Activated CD4-positive, alpha-beta memory T cell treated with anti-CD3 and anti-CD28 coated beads for 36 hours (primary cell): ENCODE data around the gene KLHL12. TPM values are rescaled to one million over a fixed set of nuclear protein-coding genes. Genes with fewer than 3 reads are reported as not detected.

Source experiments
- CTCF ChIA-PET: fragments of 350-600 bp; sonication (Branson Sonifier 250); formaldehyde crosslinking; loops from one replicate; lab custom pipeline; 2021; ENCODE audit warnings: antibody characterized with exemption, inconsistent platforms; lab: Charles Lee
- POLR2A ChIA-PET: fragments of 350-600 bp; sonication (Branson Sonifier 250); formaldehyde crosslinking; loops from one replicate; lab custom pipeline; 2021; ENCODE audit warnings: antibody characterized with exemption; lab: Charles Lee
- DNase-seq: peaks from one replicate; pipeline ENCODE4 v3.0.0-alpha.2; 2020
- H3K27ac Mint-ChIP-seq: one replicate; pipeline ENCODE4 v1.8.0; 2021; ENCODE audit warnings: mixed read lengths
- H3K27me3 Mint-ChIP-seq: one replicate; pipeline ENCODE4 v1.8.0; 2021; ENCODE audit warnings: mixed read lengths
- H3K36me3 Mint-ChIP-seq: one replicate; pipeline ENCODE4 v1.8.0; 2021; ENCODE audit warnings: mixed read lengths
- H3K4me1 Mint-ChIP-seq: one replicate; pipeline ENCODE4 v1.8.0; 2021; ENCODE audit warnings: low read depth, mixed read lengths
- H3K4me3 Mint-ChIP-seq: one replicate; pipeline ENCODE4 v1.8.0; 2021; ENCODE audit warnings: mild to moderate bottlenecking, mixed read lengths
- H3K9me3 Mint-ChIP-seq: one replicate; pipeline ENCODE4 v1.8.0; 2021; ENCODE audit warnings: mixed read lengths
- intact Hi-C: fragments of 100-400 bp; cut with micrococcal nuclease; formaldehyde crosslinking; loops from one replicate; pipeline ENCODE4 v1.15.1; 2023
- total RNA-seq, 2 experiments: library from RNA; stranded (reverse); gene quantifications; one replicate each; pipeline ENCODE4 v1.2.3, GENCODE V29; 2021

Gene KLHL12
- total RNA-seq, 2 experiments from 2014 or later: 35.5 to 38.3 TPM

- ChIA-PET CTCF (no interaction called here), POLR2A (no interaction called here)
- Mint-ChIP-seq H3K4me3 (no peak overlapping the region), H3K9me3 (no peaks in the 10 kb centered on the region), H3K36me3 (peaks cover 8% of the 10 kb centered on the region), H3K27ac (no peak overlapping the region), H3K4me1 (peaks cover 29% of the 10 kb centered on the region), H3K27me3 (no peaks in the 10 kb centered on the region)
- no peak for DNase-seq
- intact Hi-C loops: no loop called here
These were observed 34.3 kb upstream of the KLHL12 start for GRCh38 chr1:202961220-202961880.

- no peaks in the 10 kb centered on the region for H3K9me3 Mint-ChIP-seq
- ChIA-PET CTCF (interaction anchor here (0.9 kb wide), 1 partner anchor 32 kb away, joined by 3 read pairs; the partner anchor contains the start of gene KLHL12), POLR2A (no interaction called here)
- H3K27me3 Mint-ChIP-seq: no peaks in the 10 kb centered on the region
- peak overlapping the region; percentile 76 for H3K4me3 Mint-ChIP-seq
- intact Hi-C loops: loop anchor here (1.0 to 5.0 kb wide), 3 partner anchors 10 to 693 kb away; partner anchors contain the start of gene KLHL12
- peaks cover 37% of the 10 kb centered on the region for H3K4me1 Mint-ChIP-seq
- no peak for DNase-seq
- H3K36me3 Mint-ChIP-seq: peaks cover 7% of the 10 kb centered on the region
- H3K27ac Mint-ChIP-seq: no peak overlapping the region
These were observed 32.2 kb upstream of the KLHL12 start for GRCh38 chr1:202959276-202959620.

- DNase-seq: peak; percentile 26
- H3K9me3 Mint-ChIP-seq: no peaks in the 10 kb centered on the region
- H3K4me3 Mint-ChIP-seq: peak overlapping the region; percentile 76
- intact Hi-C loops: loop anchor here (1.0 to 5.0 kb wide), 3 partner anchors 11 to 694 kb away; partner anchors contain the start of gene KLHL12
- no peaks in the 10 kb centered on the region for H3K27me3 Mint-ChIP-seq
- peaks cover 41% of the 10 kb centered on the region for H3K4me1 Mint-ChIP-seq
- ChIA-PET POLR2A (no interaction called here), CTCF (interaction anchor here (0.9 kb wide), 1 partner anchor 31 kb away, joined by 3 read pairs; the partner anchor contains the start of gene KLHL12)
- peaks cover 6% of the 10 kb centered on the region for H3K36me3 Mint-ChIP-seq
- H3K27ac Mint-ChIP-seq: peak overlapping the region; percentile 50
These were observed 31.7 kb upstream of the KLHL12 start for GRCh38 chr1:202958544-202959275.

GRCh38 chr1:202957733-202958543, 30.9 kb upstream of the KLHL12 start, which contains the start of gene ADIPOR1:
Gene ADIPOR1 (minus strand): TSS chr1:202958312. CDS start chr1:202951070, 7,242 bp downstream.
- intact Hi-C loops: loop anchor here (2.0 to 5.0 kb wide), 2 partner anchors 31 to 694 kb away; partner anchors contain the start of gene KLHL12
- H3K27ac Mint-ChIP-seq: peak within 1 kb of the TSS; percentile 64
- peaks cover 6% of the 10 kb centered on the region for H3K36me3 Mint-ChIP-seq
- DNase-seq: peak; percentile 96
- ChIA-PET CTCF (no interaction called here), POLR2A (no interaction called here)
- H3K4me1 Mint-ChIP-seq: peaks cover 46% of the 10 kb centered on the region
- peak within 1 kb of the TSS; percentile 81 for H3K4me3 Mint-ChIP-seq
- no peaks in the 10 kb centered on the region for H3K27me3 Mint-ChIP-seq
- no peaks in the 10 kb centered on the region for H3K9me3 Mint-ChIP-seq

GRCh38 chr1:202956969-202957368, 29.9 kb upstream of the KLHL12 start:
- Mint-ChIP-seq H3K9me3 (no peaks in the 10 kb centered on the region), H3K36me3 (peaks cover 6% of the 10 kb centered on the region), H3K4me1 (peaks cover 54% of the 10 kb centered on the region), H3K27me3 (no peaks in the 10 kb centered on the region), H3K4me3 (peak overlapping the region; percentile 81), H3K27ac (peak overlapping the region; percentile 64)
- no peak for DNase-seq
- ChIA-PET POLR2A (no interaction called here), CTCF (no interaction called here)
- intact Hi-C loops: loop anchor here (5.0 kb wide), 1 partner anchor 695 kb away; no protein-coding TSS in a partner anchor

DNA sequence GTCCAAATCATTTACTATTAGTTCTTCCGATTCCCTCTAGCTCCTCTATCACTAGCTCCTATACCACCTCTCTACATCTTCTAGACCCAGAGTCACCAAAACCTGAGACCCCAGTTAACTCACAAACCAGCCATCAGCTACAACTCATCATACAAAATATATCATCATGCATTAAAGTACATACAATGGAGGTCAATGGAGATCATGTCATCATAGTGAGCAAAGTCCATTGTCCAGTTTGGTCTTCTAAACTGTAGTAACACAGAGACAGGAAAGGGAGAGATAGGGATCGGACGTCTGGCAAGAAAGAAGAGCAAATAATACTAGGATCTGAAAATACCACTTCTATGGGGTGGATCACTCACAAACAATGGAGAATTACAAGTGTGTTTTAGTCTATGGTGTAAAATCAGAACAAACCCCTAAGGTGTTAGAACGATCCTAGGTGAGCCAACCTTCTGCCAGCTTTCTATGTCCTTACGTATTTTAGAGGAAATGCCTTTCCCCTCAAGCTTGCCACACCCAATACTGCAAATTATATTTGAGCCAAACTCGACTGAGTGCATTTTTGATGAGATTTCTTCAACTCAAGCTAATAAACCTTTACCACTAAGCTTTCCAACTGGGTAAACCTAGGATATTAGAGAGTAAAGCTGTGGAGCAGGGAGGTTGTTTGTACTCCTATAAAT, 27.2 kb upstream of the KLHL12 start:
- Mint-ChIP-seq H3K27me3 (no peaks in the 10 kb centered on the region), H3K27ac (no peak overlapping the region), H3K36me3 (peaks cover 10% of the 10 kb centered on the region), H3K4me1 (peaks cover 62% of the 10 kb centered on the region), H3K9me3 (no peaks in the 10 kb centered on the region), H3K4me3 (no peak overlapping the region)
- intact Hi-C loops: loop anchor here (2.0 kb wide), 1 partner anchor 15 kb away; no protein-coding TSS in a partner anchor
- POLR2A ChIA-PET: no interaction called here
- DNase-seq: no peak
- CTCF ChIA-PET: interaction anchor here (0.6 to 1.0 kb wide), 3 partner anchors 45 to 494 kb away, joined by 3 to 4 read pairs (median 4); no protein-coding TSS in a partner anchor

GRCh38 chr1:202953392-202953791, 26.4 kb upstream of the KLHL12 start:
- Mint-ChIP-seq H3K27me3 (no peaks in the 10 kb centered on the region), H3K36me3 (peaks cover 9% of the 10 kb centered on the region), H3K4me1 (peaks cover 56% of the 10 kb centered on the region), H3K9me3 (no peaks in the 10 kb centered on the region), H3K27ac (no peak overlapping the region), H3K4me3 (no peak overlapping the region)
- ChIA-PET POLR2A (no interaction called here), CTCF (interaction anchor here (0.6 to 1.6 kb wide), 3 partner anchors 46 to 493 kb away, joined by 3 to 4 read pairs (median 4); no protein-coding TSS in a partner anchor)
- intact Hi-C loops: no loop called here
- no peak for DNase-seq

DNA sequence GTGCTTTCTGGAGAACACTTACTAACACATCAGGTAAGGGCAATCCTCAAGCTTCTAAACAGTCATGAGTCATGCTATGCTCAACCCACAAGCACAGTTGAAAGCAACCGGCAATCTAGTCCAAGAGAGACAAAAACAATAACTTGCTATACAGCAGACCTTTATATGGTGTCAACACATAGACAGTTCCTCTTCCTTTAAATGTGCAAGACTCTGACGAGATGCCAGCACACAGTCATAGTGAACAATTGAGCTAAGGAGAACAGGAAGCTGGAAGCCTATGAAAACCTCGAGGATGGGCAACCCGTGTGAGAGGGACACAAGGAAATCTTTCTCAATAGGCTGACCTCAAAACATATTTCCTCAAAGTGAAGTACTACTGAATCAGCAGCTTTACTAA, 25.8 kb upstream of the KLHL12 start:
- ChIA-PET POLR2A (no interaction called here), CTCF (interaction anchor here (0.9 to 1.6 kb wide), 2 partner anchors 45 to 86 kb away, joined by 3 to 4 read pairs; no protein-coding TSS in a partner anchor)
- H3K27me3 Mint-ChIP-seq: no peaks in the 10 kb centered on the region
- H3K36me3 Mint-ChIP-seq: peaks cover 13% of the 10 kb centered on the region
- no peaks in the 10 kb centered on the region for H3K9me3 Mint-ChIP-seq
- no peak for DNase-seq
- intact Hi-C loops: no loop called here
- H3K4me3 Mint-ChIP-seq: no peak overlapping the region
- peak overlapping the region; percentile 10 for H3K27ac Mint-ChIP-seq
- H3K4me1 Mint-ChIP-seq: peaks cover 56% of the 10 kb centered on the region

DNA sequence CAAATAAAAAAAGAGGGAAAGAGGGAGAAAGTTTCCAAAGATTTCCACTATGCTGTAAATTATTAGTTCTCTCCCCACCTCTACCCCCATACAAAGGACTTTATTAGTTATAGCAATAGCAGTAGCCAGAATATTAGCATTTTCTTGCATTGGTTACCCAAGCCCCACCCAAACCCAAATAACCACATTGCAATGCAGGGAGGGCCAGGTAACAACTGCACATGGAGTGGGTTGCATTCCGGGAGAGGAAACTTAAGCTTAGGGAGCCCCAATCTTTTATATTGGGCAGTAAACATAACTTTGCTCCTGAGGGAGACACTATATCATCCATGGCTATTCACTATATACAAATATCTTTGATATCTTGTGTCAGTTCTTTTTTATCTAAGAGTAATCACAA, 25.1 kb upstream of the KLHL12 start:
- H3K27ac Mint-ChIP-seq: no peak overlapping the region

DNA sequence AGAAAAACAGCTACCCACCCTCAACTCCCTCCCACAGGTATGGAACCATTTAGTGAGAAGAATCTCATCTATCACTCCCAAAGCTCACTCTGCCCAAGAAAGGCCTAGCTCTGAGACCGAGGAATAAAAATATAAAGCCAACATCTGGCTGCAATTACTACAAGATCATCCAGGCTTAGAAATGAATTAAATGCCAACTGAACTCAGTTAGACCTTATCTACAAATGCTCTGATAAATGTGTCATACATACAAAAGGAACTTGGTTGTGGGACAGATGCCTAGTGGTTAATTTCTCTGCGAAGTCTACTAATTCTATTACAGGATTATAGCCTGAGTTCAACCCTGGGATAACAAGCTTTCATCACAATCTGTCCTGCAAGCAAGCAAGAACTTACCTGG, 24.4 kb upstream of the KLHL12 start:
- POLR2A ChIA-PET: interaction anchor here (1.9 kb wide), 1 partner anchor 24 kb away, joined by 5 read pairs; the partner anchor contains the start of gene KLHL12
- intact Hi-C loops: no loop called here
- peaks cover 15% of the 10 kb centered on the region for H3K36me3 Mint-ChIP-seq

More for the DNA sequence above, 25.1 kb upstream of the KLHL12 start:
- Mint-ChIP-seq H3K4me1 (peaks cover 52% of the 10 kb centered on the region), H3K36me3 (peaks cover 16% of the 10 kb centered on the region), H3K9me3 (no peaks in the 10 kb centered on the region), H3K27me3 (no peaks in the 10 kb centered on the region), H3K4me3 (no peak overlapping the region)
- intact Hi-C loops: no loop called here
- DNase-seq: no peak
- POLR2A ChIA-PET: interaction anchor here (1.9 kb wide), 1 partner anchor 25 kb away, joined by 5 read pairs; the partner anchor contains the start of gene KLHL12
- CTCF ChIA-PET: interaction anchor here (1.6 kb wide), 1 partner anchor 87 kb away, joined by 4 read pairs; no protein-coding TSS in a partner anchor

GRCh38 chr1:202945483-202945882, 18.4 kb upstream of the KLHL12 start:
- Mint-ChIP-seq H3K27ac (no peak overlapping the region), H3K27me3 (no peaks in the 10 kb centered on the region), H3K4me3 (no peak overlapping the region), H3K4me1 (no peaks in the 10 kb centered on the region), H3K36me3 (peaks cover 48% of the 10 kb centered on the region), H3K9me3 (no peaks in the 10 kb centered on the region)
- intact Hi-C loops: no loop called here
- CTCF ChIA-PET: interaction anchor here (0.7 to 1.3 kb wide), 2 partner anchors 54 to 544 kb away, joined by 3 to 4 read pairs; no protein-coding TSS in a partner anchor
- POLR2A ChIA-PET: no interaction called here
- DNase-seq: no peak

More for the DNA sequence above, 24.4 kb upstream of the KLHL12 start:
- Mint-ChIP-seq H3K9me3 (no peaks in the 10 kb centered on the region), H3K4me3 (no peak overlapping the region), H3K27me3 (no peaks in the 10 kb centered on the region), H3K27ac (no peak overlapping the region), H3K4me1 (peaks cover 45% of the 10 kb centered on the region)
- CTCF ChIA-PET: no interaction called here
- no peak for DNase-seq
